WERI-Rb-1 (cell line): Measurements from ENCODE around the gene TLR1.
A peak's percentile ranks its signal among the peaks of the same experiment; 100 is the strongest.

Experiments
- DNase-seq: peaks from one replicate; pipeline ENCODE4 v3.0.0-alpha.2; 2020
- H3K27ac ChIP-seq: fragments of 250-450 bp; sonication (Bioruptor Pico); 2 replicates; pipeline ENCODE4 v1.5.1; 2020; ENCODE audit warnings: mild to moderate bottlenecking, moderate library complexity
- H3K27me3 ChIP-seq: fragments of 250-450 bp; sonication (Bioruptor Pico); 2 replicates; pipeline ENCODE4 v1.5.1; 2021; ENCODE audit warnings: mild to moderate bottlenecking, low read depth, moderate library complexity; ENCODE audit not compliant: insufficient read depth, severe bottlenecking
- H3K36me3 ChIP-seq: fragments of 250-450 bp; sonication (Bioruptor Pico); 2 replicates; pipeline ENCODE4 v1.5.1; 2020; ENCODE audit warnings: mild to moderate bottlenecking, moderate library complexity
- H3K4me3 ChIP-seq: 2 replicates; pipeline ENCODE4 v1.5.1; 2011; ENCODE audit warnings: low read depth, mild to moderate bottlenecking, control low read depth, low read length
- H3K9me3 ChIP-seq: fragments of 250-450 bp; sonication (Bioruptor Pico); 2 replicates; pipeline ENCODE4 v1.5.1; 2021; ENCODE audit warnings: mild to moderate bottlenecking, moderate library complexity; ENCODE audit not compliant: severe bottlenecking
- CTCF ChIP-seq: IDR thresholded peaks from 2 replicates; pipeline ENCODE4 v1.5.1; 2011; ENCODE audit warnings: low read depth, mild to moderate bottlenecking, control low read depth, inconsistent platforms, low read length

The TLR1 gene

DNA sequence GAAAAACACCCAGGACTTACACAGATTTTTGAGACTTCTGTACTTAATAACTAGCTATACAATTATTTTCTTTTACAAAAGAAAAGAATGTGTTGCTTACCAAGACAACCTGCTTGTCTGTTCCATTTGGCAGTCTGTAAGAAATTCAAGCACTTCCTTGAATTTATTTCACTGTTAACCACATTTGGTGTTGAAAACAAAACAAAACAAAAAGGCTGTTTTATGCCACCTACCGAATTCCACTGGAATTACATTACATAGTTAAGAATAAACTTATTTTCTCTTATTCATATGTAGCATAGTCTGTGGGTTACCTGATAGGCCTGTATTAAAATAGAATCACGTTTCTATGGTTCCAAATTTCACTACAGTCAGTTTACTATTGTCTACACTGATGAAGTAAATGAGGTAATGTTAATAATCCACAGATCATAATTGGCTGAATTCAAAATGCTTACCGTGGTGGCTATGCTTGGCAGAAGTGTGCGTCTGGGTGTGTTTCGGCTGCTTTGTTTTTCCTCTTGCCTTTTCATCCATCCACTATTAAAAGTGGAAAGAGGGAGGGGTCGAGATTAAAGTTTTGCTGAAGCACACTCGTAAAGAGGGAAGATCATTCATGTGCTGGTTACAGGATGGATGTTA, at the start of gene TLR1:
TSS of gene TLR1 (minus strand) at position 138 of the 642 bp plus-strand sequence. CDS start 5,960 bp downstream, outside the sequence.
- DNase-seq, result no peak
- no peaks in the 10 kb centered on the region for H3K27me3 ChIP-seq
- TF ChIP-seq CTCF, result 0 out of 2 replicates have a peak, but pooled peaks have one; percentile 1
- H3K9me3 ChIP-seq, result peaks cover 5% of the 10 kb centered on the region
- H3K4me3 ChIP-seq, result no peak within 1 kb of the TSS
- no peaks in the 10 kb centered on the region for H3K36me3 ChIP-seq
- no peak within 1 kb of the TSS for H3K27ac ChIP-seq

DNA sequence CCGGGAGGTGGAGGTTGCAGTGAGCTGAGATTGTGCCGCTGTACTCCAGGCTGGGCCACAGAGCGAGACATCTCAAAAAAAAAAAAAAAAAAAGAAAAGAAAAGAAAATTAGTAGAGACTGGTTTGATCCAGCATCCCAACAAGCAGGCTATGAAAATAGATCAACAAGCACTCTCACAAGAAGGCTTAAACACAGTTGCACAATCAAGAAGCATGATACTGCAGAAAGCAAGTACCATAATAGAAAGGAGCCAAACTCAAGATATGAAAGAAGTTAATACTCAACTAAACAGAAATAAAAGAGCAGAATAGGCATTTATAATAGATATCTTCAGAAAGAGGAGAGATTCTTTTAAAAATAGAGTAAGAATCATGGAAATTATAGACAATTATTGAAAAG, 41.4 kb upstream of the TLR1 start:
- no peak for DNase-seq
- no peaks in the 10 kb centered on the region for H3K27me3 ChIP-seq
- no peak for TF ChIP-seq CTCF

DNA sequence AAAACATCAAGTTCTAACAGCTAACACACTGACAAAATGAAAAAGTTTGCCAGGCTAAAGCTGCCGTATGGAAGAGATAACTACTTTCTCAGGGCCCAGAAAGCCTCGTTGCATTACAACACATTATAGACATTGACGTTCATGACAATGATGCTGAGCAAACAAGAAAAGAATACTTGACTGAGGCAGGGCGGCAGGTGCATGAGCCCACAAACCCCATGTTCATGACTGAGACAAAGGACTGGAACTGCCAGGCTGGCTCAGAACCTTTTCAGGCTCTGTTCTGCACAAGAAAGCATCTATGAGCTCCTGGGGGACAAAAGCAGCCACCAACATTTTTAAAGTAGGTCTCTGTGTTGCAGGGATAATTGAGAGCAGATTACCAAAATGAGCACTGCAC, 38.4 kb upstream of the TLR1 start:
- no peak for DNase-seq
- H3K36me3 ChIP-seq, result no peaks in the 10 kb centered on the region
- no peaks in the 10 kb centered on the region for H3K27me3 ChIP-seq
- no peak for TF ChIP-seq CTCF
- H3K4me3 ChIP-seq, result no peak overlapping the region
- peaks cover 13% of the 10 kb centered on the region for H3K9me3 ChIP-seq
- no peak overlapping the region for H3K27ac ChIP-seq

More for the DNA sequence above, 41.4 kb upstream of the TLR1 start:
- Histone ChIP-seq H3K36me3 (no peaks in the 10 kb centered on the region), H3K9me3 (peaks cover 14% of the 10 kb centered on the region), H3K4me3 (no peak overlapping the region), H3K27ac (no peak overlapping the region)

GRCh38 chr4:38837849-38838248, 33.3 kb upstream of the TLR1 start:
- no peak overlapping the region for H3K4me3 ChIP-seq
- TF ChIP-seq CTCF, result no peak
- peaks cover 3% of the 10 kb centered on the region for H3K9me3 ChIP-seq
- no peak for DNase-seq
- no peaks in the 10 kb centered on the region for H3K27me3 ChIP-seq
- no peaks in the 10 kb centered on the region for H3K36me3 ChIP-seq
- H3K27ac ChIP-seq, result no peak overlapping the region

- no peak for TF ChIP-seq CTCF
- Histone ChIP-seq H3K9me3 (peaks cover 3% of the 10 kb centered on the region), H3K27ac (no peak overlapping the region), H3K36me3 (no peaks in the 10 kb centered on the region), H3K4me3 (no peak overlapping the region), H3K27me3 (no peaks in the 10 kb centered on the region)
- DNase-seq, result no peak
Measured at GRCh38 chr4:38837334-38837733, 32.7 kb upstream of the TLR1 start.

DNA sequence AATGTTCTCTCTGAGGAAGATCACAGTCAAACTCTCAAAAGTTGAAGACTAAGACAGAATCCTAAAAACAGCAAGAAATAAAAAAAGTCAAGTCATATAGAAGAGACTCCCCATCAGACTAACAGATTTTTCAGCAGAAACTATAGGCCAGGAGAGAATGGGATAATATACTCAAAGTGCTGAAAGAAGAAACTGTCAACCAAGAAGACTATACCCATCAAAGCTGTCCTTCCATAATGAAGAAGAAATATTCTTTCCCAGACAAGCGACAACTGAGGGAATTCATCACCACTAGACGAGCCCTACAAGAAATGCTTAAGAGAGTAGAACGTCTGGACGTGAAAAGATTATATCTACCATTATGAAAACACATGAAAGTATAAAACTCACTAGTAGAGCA, 30.0 kb upstream of the TLR1 start:
- H3K9me3 ChIP-seq, result peaks cover 3% of the 10 kb centered on the region
- no peak for TF ChIP-seq CTCF
- H3K27ac ChIP-seq, result no peak overlapping the region
- DNase-seq, result no peak
- no peak overlapping the region for H3K4me3 ChIP-seq
- H3K36me3 ChIP-seq, result no peaks in the 10 kb centered on the region
- no peaks in the 10 kb centered on the region for H3K27me3 ChIP-seq
